Thyroid gland (tissue), 4 donors: Measurements from ENCODE around the gene BBLN. TPM values are rescaled to one million over a fixed set of nuclear protein-coding genes. Genes with fewer than 3 reads are reported as not detected.

ENCODE experiments used
- DNase-seq, 2 donors: peaks; one replicate each; pipeline ENCODE4 v3.0.0-alpha.2; 2019
- H3K27ac ChIP-seq, 3 donors: fragments of 200-600 bp; sonication (generic); 1 replicate in 2 of 3; 2 replicates in 1 of 3; pipeline ENCODE4 v1.5.1; 2016 to 2019; ENCODE audit warnings: mild to moderate bottlenecking in 1 of 3, moderate library complexity in 1 of 3
- H3K27me3 ChIP-seq: fragments of 200-600 bp; sonication (generic); one replicate; pipeline ENCODE4 v1.5.1; 2019
- H3K36me3 ChIP-seq, 2 donors: fragments of 200-600 bp; sonication (generic); one replicate each; pipeline ENCODE4 v1.5.1; 2016 to 2019
- H3K4me1 ChIP-seq, 2 donors: fragments of 200-600 bp; sonication (generic); one replicate each; pipeline ENCODE4 v1.5.1; 2017 to 2019
- H3K4me3 ChIP-seq, 3 donors: fragments of 200-600 bp; sonication (generic); replicated peaks in 1 of 3; 1 replicate in 2 of 3; 2 replicates in 1 of 3; pipeline ENCODE4 v1.5.1; 2016; ENCODE audit warnings: mild to moderate bottlenecking in 1 of 3
- H3K9me3 ChIP-seq: fragments of 200-600 bp; sonication (generic); one replicate; pipeline ENCODE4 v1.5.1; 2017
- CTCF ChIP-seq, 6 experiments: fragments of 200-600 bp in 3 of 6; fragments of 450-650 bp in 3 of 6; sonication (generic) in 3 of 6; IDR thresholded peaks; one replicate each; pipeline ENCODE4 v1.5.1; 2016 to 2019; ENCODE audit warnings: antibody characterized with exemption in 6 of 6, mild to moderate bottlenecking in 2 of 6, inconsistent platforms in 1 of 6, moderate library complexity in 1 of 6
- POLR2A ChIP-seq, 2 donors: fragments of 450-650 bp; IDR thresholded peaks; one replicate each; pipeline ENCODE4 v1.6.1; 2017; ENCODE audit warnings: antibody characterized with exemption in 2 of 2, mild to moderate bottlenecking in 2 of 2, moderate library complexity in 1 of 2
- WGBS, 2 donors: methylation state at CpG; one replicate each; pipeline ENCODE4 v1.1.5; 2017; 5-methylcytosine and 5-hydroxymethylcytosine counted together
- intact Hi-C: fragments of 100-400 bp; cut with DNase I; formaldehyde crosslinking; loops from one replicate; pipeline ENCODE4 v1.15.1; 2023
- total RNA-seq, 4 donors: library from RNA; depleted of rRNA; stranded (reverse); fragments of >200 nt; gene quantifications; one replicate each; pipeline ENCODE4 v1.2.3, GENCODE V29; 2016

BBLN gene
- total RNA-seq, 4 donors from 2014 or later: 98.1 to 204 (median 172) TPM

DNA sequence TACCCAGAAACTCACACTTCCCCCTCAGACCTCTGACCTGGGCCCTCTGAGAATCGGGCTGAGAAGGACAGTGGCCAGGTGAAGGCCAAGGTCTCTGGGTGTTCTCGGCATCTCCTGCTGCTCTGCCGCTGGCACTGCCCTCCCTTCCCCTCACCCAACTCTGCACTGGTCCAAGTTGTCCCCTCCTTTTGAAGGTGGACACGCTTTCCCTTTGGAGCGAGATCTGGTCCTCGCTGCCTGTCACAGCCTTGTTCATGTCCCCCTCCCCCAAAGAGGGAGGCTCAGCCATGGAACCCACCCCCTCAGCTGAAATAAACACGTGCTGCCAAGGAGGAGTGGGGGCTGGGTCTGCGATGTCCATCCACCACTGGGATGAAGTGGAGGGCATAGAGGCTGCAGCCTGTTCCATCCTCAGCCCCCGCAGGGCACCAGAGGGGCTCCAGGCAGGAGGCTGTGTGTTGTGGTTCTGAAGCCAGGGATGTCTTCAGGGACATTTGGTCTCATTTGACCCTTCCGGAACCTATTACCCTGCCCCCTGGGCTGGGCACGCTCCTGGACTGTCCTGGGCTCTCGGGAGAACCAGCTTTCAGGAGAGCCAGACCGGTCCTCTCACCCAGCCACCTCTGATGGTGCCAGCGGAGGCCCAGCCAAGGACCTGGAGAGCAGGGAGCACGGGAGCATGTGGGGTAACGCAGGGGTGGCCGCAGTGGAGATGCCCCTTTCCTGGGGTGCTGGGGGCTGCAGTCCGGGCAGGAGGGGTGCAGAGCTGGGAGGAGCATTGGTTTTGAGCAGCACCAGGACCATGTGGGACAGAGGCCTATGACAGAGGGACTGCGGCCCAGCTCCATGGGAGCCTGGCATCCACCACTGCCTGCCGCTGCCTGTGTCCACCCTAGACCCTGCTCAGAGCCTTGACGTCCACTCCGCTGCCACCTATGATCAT, 15.6 kb upstream of the BBLN start:
- no peak overlapping the region for H3K4me3 ChIP-seq
- no peaks in the 10 kb centered on the region for H3K9me3 ChIP-seq
- H3K27me3 ChIP-seq: no peaks in the 10 kb centered on the region
- H3K4me1 ChIP-seq: peaks cover 15 to 28% of the 10 kb centered on the region in 2 donors
- no peaks in the 10 kb centered on the region for H3K36me3 ChIP-seq
- DNase-seq: no peak
- no peak for TF ChIP-seq POLR2A (IDR thresholded peaks at IDR 0.05)
- no peak for TF ChIP-seq CTCF (IDR thresholded peaks at IDR 0.05)
- 90 to 93% methylated on average over 11 to 21 of the region's 22 CpGs for WGBS, 2 donors
- no peak overlapping the region for H3K27ac ChIP-seq
- intact Hi-C loops: no loop called here

DNA sequence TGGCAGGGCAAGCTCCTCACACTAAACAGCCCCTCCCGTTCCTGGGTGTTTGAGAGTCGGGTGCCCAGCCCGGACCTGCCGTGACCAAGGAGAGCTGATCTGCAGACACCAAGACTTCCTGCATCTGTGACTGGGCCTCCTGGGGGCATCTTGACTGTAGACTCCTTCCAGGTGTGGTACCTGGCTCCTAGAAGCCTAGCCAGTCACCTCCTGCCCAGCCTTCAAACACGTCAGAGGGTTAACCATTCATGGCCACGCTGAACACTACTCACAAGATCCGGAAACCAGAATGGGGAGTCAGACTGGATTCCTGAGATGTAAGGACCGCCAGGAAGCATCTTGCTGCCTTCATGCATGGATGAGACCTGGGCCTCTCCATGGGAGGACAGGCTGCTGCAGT, 14.5 kb upstream of the BBLN start:
- Histone ChIP-seq H3K27ac (no peak overlapping the region), H3K4me1 (peaks cover 16 to 33% of the 10 kb centered on the region in 2 donors), H3K9me3 (no peaks in the 10 kb centered on the region), H3K4me3 (no peak overlapping the region), H3K36me3 (no peaks in the 10 kb centered on the region), H3K27me3 (no peaks in the 10 kb centered on the region)
- WGBS, 2 donors: 28 to 53% methylated on average over 4 to 5 of the region's 8 CpGs
- intact Hi-C loops: no loop called here
- TF ChIP-seq POLR2A (IDR thresholded peaks at IDR 0.05) (no peak), CTCF (IDR thresholded peaks at IDR 0.05) (no peak)
- DNase-seq: peak; percentile 68 to 76

- DNase-seq: no peak
- Histone ChIP-seq H3K9me3 (no peaks in the 10 kb centered on the region), H3K4me1 (peaks cover 16 to 33% of the 10 kb centered on the region in 2 donors), H3K27ac (no peak overlapping the region), H3K36me3 (no peaks in the 10 kb centered on the region), H3K4me3 (no peak overlapping the region), H3K27me3 (no peaks in the 10 kb centered on the region)
- 46 to 65% methylated on average over 2 to 7 of the region's 13 CpGs for WGBS, 2 donors
- intact Hi-C loops: no loop called here
- TF ChIP-seq CTCF (IDR thresholded peaks at IDR 0.05) (no peak), POLR2A (IDR thresholded peaks at IDR 0.05) (no peak)
These were observed 14.1 kb upstream of the BBLN start for GRCh38 chr9:128145951-128146351.

GRCh38 chr9:128146591-128147120, 13.4 kb upstream of the BBLN start:
- 84 to 85% methylated on average over 6 to 8 of the region's 8 CpGs for WGBS, 2 donors
- H3K4me1 ChIP-seq: peaks cover 16 to 33% of the 10 kb centered on the region in 2 donors
- no peaks in the 10 kb centered on the region for H3K36me3 ChIP-seq
- intact Hi-C loops: no loop called here
- no peak overlapping the region for H3K4me3 ChIP-seq
- TF ChIP-seq POLR2A (IDR thresholded peaks at IDR 0.05) (no peak), CTCF (IDR thresholded peaks at IDR 0.05) (no peak)
- H3K27ac ChIP-seq: no peak overlapping the region
- no peaks in the 10 kb centered on the region for H3K27me3 ChIP-seq
- no peak for DNase-seq
- H3K9me3 ChIP-seq: no peaks in the 10 kb centered on the region

GRCh38 chr9:128148509-128149000, 11.5 kb upstream of the BBLN start:
- TF ChIP-seq CTCF (IDR thresholded peaks at IDR 0.05) (no peak), POLR2A (IDR thresholded peaks at IDR 0.05) (no peak)
- Histone ChIP-seq H3K4me1 (peaks cover 16 to 33% of the 10 kb centered on the region in 2 donors), H3K27me3 (no peaks in the 10 kb centered on the region), H3K4me3 (no peak overlapping the region), H3K36me3 (no peaks in the 10 kb centered on the region), H3K27ac (peak overlapping the region in 2 of 3 donors; percentile 3 to 47), H3K9me3 (no peaks in the 10 kb centered on the region)
- no peak for DNase-seq
- WGBS, 2 donors: 77 to 83% methylated on average over 4 to 5 of the region's 5 CpGs
- intact Hi-C loops: no loop called here
